ENCODE measurements around the gene ASCL2.

DNA sequence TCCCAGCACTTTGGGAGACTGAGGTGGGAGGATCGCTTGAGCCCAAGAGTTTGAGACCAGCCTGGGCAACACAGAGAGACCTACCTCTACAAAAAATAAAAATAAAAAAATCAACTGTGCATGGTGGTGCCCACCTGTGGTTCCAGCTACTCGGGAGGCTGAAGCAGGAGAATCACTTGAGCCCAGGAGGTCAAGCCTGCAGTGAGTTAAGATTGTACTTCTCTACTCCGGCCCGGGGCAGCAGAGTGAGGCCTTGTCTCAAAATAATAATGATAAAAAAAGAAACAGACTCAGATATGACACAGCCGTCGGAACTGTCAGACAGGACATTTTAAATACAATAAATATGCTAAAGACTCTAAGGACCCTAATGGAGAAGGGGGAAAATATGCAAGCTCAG, 18.4 kb downstream of the ASCL2 start:
- TF ChIP-seq, protein P1, sequence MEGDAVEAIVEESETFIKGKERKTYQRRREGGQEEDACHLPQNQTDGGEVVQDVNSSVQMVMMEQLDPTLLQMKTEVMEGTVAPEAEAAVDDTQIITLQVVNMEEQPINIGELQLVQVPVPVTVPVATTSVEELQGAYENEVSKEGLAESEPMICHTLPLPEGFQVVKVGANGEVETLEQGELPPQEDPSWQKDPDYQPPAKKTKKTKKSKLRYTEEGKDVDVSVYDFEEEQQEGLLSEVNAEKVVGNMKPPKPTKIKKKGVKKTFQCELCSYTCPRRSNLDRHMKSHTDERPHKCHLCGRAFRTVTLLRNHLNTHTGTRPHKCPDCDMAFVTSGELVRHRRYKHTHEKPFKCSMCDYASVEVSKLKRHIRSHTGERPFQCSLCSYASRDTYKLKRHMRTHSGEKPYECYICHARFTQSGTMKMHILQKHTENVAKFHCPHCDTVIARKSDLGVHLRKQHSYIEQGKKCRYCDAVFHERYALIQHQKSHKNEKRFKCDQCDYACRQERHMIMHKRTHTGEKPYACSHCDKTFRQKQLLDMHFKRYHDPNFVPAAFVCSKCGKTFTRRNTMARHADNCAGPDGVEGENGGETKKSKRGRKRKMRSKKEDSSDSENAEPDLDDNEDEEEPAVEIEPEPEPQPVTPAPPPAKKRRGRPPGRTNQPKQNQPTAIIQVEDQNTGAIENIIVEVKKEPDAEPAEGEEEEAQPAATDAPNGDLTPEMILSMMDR (IDR thresholded peaks at IDR 0.05) = no peak
- TF ChIP-seq POLR2A (IDR thresholded peaks at IDR 0.05) = no peak

Data from uterus (tissue), 2 donors.